HG02870 (cell line): ENCODE results near the gene AFAP1.

Experiments
- ATAC-seq: cut with Tn5 transposase; IDR thresholded peaks from one replicate; pipeline ENCODE4 v1.9.1; 2021; ENCODE audit warnings: mild to moderate bottlenecking, moderate library complexity; ENCODE audit not compliant: unreplicated experiment

Gene AFAP1

GRCh38 chr4:7774301-7775294, 165.1 kb downstream of the AFAP1 start:
- ATAC-seq, result no peak

DNA sequence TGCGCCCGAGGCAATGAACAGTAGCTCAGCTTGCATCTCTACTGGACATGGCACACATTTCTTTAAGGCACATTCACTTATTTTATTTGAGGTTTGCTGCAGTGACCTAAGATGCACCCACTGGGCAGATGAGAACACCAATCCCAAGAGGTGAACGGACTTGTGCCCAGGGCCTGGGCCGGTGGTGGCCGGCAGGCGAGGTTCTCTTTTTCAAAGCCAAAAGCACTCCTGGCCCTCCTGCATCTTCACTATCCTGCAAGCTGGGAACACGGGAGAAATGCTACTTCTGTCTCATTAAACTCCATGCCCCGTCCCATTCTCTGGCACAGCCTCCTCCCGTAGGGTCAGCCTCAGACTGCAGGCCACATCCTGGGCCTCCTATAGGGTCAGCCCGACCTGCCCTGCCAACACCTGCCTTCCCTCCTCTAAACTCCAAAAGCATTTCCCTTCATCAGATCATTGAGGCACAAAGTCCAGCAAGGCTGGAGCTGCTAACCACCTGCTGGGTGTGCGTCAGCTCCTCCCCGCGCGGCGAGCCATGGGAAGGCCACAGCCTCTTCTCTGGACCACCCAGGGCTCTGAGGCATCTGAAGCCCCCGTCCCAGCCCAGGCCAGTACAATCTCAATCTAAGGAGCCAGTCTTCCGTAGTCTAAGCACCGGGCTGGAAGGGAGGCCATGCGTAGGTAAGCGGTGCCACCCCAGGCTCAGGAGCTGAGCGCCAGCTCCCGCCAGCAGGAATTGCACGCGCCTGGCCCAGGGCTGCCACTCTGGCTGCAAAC, 166.1 kb downstream of the AFAP1 start:
- no peak for ATAC-seq

GRCh38 chr4:7772711-7773385, 166.8 kb downstream of the AFAP1 start:
- ATAC-seq, result no peak

DNA sequence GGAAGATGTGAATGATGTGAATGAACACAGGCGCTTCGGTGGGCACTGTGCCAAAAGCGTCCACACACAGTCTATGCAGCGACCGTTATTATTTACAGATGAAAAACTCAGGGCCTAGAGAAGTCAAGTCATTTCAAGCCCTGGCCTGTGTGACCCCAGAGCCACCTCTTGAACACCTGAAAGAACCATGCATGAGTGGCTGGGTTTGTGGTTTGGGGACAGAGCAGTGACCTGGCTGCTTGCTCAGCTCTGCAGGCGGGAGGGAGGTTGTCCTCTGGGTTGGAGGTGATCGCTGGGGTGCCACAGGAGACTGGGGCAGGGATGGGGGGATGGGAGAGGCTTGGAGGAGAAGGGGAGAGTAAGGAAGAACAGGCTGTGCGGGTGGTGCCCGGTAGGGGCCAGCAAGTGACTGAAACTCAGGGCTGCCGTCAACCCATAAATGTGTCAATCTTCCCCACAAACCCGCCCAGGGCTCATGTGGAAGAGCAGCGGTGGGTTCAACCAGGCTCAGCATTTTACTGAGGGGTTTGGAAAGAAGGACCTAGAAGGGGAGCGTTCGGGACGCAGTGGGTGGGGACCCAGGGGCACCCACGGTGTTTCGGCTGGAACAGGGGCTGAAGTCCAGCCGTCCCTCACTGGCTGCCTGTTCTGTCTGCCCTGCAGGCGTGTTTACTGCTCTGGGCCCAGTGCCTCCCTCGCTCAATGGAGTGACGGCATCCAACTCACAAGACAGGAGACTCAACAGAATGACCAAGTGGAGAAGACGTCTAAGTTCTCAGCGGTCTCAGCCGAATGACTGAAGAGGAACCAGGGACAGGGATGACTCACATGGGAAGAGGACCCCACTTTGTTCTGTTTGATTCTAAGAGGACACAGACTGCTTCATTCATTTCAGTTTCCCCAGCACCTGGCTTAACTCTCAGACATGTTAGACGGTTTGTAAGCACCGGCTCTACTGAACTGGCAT, 167.8 kb downstream of the AFAP1 start:
- peak; percentile 91 for ATAC-seq

- ATAC-seq, result no peak
Measured at GRCh38 chr4:7771056-7771455, 168.6 kb downstream of the AFAP1 start.

DNA sequence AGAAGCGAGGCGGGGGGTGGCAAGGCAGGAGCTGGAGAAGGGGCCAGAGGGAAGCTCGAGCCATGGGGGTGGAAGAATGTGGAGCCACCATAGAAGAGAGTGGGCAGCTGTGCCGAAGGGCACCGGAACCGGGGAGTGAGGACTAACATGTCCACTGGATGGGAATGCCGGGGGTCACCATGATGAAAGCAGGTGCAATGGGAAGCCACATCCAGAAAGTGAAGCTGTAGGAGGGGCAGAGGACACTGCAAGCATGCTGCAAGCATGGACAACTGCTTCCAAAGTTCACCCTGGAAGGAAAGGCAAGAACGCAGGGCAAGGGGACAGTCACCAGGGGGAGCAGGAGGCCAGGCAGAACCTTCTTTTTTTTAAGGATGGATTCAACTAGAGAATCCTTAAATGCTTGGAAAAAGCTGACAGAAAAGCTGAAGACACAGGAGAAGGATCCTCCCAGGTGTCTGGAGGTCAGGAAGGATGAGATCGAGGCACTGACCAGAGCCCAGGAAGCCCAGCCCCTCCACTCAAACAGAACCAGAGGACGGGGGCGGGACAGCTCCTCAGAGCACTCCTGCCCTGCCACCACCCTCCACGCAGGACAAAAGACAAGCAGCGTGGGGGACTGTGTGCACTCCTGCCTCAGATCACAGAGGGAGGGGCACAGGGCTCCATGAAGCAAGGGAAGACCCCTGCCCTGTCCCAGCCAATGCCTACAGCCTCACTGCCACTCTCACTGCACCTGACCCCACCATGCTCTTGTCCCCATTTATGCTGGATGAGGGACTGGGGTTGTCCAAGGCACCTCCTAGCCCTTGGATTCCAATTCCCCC, 169.2 kb downstream of the AFAP1 start:
- ATAC-seq, result no peak

GRCh38 chr4:7769396-7770223, 170.1 kb downstream of the AFAP1 start:
- ATAC-seq, result no peak

- no peak for ATAC-seq
Measured at GRCh38 chr4:7768736-7769135, 170.9 kb downstream of the AFAP1 start.

GRCh38 chr4:7767966-7768365, 171.7 kb downstream of the AFAP1 start:
- no peak for ATAC-seq

GRCh38 chr4:7767526-7767925, 172.1 kb downstream of the AFAP1 start:
- ATAC-seq, result no peak

DNA sequence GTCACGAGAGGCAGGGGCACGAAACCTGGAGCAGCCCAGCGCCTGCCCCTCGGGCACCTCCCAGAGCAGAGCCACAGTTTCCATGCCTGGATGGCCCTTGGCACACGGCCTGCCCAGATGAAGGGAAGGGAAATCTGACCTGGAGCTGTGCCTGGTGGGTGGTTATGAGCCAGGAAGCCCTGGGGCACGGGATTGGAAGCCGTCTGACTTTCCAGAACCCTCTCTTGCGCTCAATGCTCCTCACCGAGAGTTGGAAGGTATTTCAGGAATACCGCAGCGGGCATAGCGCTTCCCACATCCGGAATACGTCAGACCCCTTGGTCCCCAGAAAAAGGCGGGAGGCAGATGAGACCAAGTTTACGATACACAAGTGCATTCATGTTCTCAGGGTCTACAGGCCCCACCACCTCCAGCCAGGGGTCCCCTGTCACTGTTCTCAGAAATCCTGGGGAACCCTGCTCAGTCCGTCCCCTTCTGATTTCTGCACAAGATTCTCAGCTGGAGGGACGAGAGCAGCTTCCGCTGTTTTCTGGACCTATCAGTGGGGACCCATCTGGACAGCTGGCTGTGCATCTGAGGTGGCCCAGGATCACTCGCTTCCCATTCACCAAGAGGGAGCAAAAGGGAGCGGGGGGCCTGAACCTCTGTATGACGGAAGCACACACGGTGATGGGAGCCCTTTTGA, 172.9 kb downstream of the AFAP1 start:
- no peak for ATAC-seq

DNA sequence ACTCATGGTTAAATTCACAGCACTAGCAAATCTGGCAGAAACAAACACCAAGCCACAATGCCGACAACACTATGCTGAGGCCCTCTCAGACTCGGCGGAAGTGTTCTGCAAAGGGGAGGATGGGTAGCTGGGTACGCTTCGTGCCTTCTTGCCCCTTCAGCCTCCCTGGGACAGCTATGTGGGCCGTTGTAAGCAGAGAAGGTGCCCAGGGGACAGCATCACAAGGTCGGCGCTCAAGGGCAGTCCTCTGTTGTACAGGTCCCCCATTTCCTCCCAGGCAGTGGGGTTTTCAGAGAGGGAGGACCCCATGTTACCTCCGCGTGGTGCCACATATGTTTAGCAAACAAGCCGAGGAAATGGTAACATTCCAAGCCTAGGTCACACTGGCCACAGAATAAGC, 173.6 kb downstream of the AFAP1 start:
- no peak for ATAC-seq

GRCh38 chr4:7765666-7766065, 174.0 kb downstream of the AFAP1 start:
- ATAC-seq, result no peak

- no peak for ATAC-seq
Measured at GRCh38 chr4:7764466-7764865, 175.2 kb downstream of the AFAP1 start.

DNA sequence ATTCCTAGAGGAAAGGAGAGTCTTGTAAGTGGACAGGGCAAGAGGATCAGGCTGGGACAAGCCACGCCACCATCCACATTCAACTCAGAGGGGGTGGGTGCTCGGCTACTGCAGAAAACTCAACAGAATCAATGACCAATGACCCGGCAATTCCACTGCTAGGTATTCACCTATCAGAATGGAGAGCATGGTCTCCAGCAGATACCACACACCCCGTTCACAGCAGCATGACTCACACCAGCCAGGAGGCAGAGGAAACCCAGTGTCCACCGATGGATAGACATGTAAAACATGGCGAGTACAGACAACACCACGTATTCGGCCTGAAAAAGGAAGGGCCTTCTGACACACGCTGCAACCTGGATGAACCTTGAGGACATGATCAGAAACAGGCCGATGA, 175.9 kb downstream of the AFAP1 start:
- ATAC-seq, result no peak

GRCh38 chr4:7763106-7763505, 176.6 kb downstream of the AFAP1 start:
- ATAC-seq, result no peak

DNA sequence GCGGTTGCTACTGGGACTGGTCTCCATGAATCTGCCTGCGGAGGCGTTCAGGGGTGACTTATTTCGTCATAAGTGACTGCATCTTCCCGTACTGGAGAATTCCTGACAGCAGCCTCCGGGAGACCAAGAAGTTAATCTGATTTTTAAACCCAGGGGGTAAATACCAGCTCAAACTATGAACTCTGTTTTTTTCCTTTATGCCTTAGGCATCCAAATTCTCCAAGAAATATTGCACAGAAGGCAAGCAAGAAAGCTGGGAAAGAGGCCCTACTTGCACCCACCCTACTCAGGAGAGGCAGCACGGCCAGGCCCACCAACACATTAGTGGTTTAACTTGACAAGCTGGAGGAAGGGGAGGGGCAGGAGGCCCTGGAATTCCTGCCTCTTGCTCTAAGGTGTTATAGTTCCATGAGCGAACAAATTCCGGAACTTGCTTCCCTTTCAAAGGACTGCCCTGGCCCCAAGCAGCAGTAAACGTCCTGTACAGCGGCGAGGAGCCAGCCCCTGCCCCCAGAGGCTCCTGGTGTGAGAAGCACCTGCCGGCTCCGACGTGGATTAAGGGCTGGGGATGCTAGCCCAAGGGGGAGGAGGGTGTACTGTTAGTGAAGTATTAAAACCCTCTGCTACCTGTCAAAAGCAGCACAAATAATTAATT, 177.2 kb downstream of the AFAP1 start:
- no peak for ATAC-seq
